ENCODE data around the gene RCAN2. TPM values are rescaled to one million over a fixed set of nuclear protein-coding genes. Genes with fewer than 3 reads are reported as not detected.

Gene RCAN2
- total and polyA plus RNA-seq, 2 experiments from 2014 or later = 6.0 to 9.3 TPM

DNA sequence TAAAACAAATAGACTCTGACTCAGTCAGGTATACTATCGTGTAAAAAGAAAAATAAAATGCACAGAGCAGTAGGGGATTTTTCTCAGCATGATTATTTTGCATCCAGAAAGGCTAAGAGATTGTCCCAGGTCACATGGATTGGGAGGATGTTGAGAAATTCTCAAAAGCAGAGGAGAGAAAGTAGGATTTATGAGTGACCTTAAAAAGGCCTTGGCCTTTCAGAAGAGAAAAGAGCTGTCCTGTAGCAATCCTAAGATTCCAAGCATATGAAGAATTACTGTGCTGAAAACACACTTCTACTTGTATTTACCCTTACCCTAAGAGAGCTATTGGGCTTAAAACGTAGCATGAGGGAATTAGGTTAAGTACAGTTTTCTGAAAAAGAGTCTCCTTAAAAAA is 170.7 kb downstream of the RCAN2 start:
- no peak overlapping the region for H3K4me3 ChIP-seq
- no peaks in the 10 kb centered on the region for H3K79me2 ChIP-seq (replicated peaks; ENCODE audit: insufficient read depth)
- no peak overlapping the region for H3K4me2 ChIP-seq
- TF ChIP-seq JUNB (IDR thresholded peaks at IDR 0.05; ENCODE audit: unreplicated experiment) = no peak
- TF ChIP-seq STAT1 (IDR thresholded peaks at IDR 0.05; ENCODE audit: unreplicated experiment) = no peak
- TF ChIP-seq, protein P1, sequence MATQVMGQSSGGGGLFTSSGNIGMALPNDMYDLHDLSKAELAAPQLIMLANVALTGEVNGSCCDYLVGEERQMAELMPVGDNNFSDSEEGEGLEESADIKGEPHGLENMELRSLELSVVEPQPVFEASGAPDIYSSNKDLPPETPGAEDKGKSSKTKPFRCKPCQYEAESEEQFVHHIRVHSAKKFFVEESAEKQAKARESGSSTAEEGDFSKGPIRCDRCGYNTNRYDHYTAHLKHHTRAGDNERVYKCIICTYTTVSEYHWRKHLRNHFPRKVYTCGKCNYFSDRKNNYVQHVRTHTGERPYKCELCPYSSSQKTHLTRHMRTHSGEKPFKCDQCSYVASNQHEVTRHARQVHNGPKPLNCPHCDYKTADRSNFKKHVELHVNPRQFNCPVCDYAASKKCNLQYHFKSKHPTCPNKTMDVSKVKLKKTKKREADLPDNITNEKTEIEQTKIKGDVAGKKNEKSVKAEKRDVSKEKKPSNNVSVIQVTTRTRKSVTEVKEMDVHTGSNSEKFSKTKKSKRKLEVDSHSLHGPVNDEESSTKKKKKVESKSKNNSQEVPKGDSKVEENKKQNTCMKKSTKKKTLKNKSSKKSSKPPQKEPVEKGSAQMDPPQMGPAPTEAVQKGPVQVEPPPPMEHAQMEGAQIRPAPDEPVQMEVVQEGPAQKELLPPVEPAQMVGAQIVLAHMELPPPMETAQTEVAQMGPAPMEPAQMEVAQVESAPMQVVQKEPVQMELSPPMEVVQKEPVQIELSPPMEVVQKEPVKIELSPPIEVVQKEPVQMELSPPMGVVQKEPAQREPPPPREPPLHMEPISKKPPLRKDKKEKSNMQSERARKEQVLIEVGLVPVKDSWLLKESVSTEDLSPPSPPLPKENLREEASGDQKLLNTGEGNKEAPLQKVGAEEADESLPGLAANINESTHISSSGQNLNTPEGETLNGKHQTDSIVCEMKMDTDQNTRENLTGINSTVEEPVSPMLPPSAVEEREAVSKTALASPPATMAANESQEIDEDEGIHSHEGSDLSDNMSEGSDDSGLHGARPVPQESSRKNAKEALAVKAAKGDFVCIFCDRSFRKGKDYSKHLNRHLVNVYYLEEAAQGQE (IDR thresholded peaks at IDR 0.05; ENCODE audit: unreplicated experiment) = no peak
- TF ChIP-seq ETS1 (IDR thresholded peaks at IDR 0.05) = no peak
- TF ChIP-seq CTCF (conservative IDR thresholded peaks at IDR 0.05; ENCODE audit: low read depth in 2 of 2) = no peak
- no peak for DNase-seq (ENCODE audit: low spot score)
- no peaks in the 10 kb centered on the region for H4K20me1 ChIP-seq (replicated peaks; ENCODE audit: insufficient read depth)
- no peaks in the 10 kb centered on the region; the same call in 1 of the 2 replicates for H3K9me2 ChIP-seq (ENCODE audit: insufficient read depth)
- Mint-ChIP-seq H3K4me3 (no peak overlapping the region), H3K27ac (no peak overlapping the region), H3K4me1 (peaks cover 7% of the 10 kb centered on the region), H3K36me3 (ENCODE audit: low read depth) (no peaks in the 10 kb centered on the region), H3K9me3 (no peaks in the 10 kb centered on the region), H3K27me3 (ENCODE audit: insufficient read depth, low read depth, poor library complexity) (no peaks in the 10 kb centered on the region)
- no peak for ATAC-seq
- no peak overlapping the region for H3K27ac ChIP-seq (ENCODE audit: low read depth)
- no peaks in the 10 kb centered on the region for H3F3A ChIP-seq (replicated peaks; ENCODE audit: low read depth)
- H3K27me3 ChIP-seq (ENCODE audit: insufficient read depth) = no peaks in the 10 kb centered on the region
- H3K4me1 ChIP-seq (ENCODE audit: insufficient read depth) = peaks cover 4% of the 10 kb centered on the region; the same call in 1 of the 2 replicates
- no peaks in the 10 kb centered on the region for H3K36me3 ChIP-seq (ENCODE audit: insufficient read depth)
- no peak overlapping the region for H2AFZ ChIP-seq

GRCh38 chr6:46315589-46315988 is 175.7 kb downstream of the RCAN2 start:
- no peaks in the 10 kb centered on the region; the same call in 1 of the 2 replicates for H3K9me2 ChIP-seq (ENCODE audit: insufficient read depth)
- no peaks in the 10 kb centered on the region for H3K36me3 ChIP-seq (ENCODE audit: insufficient read depth)
- H4K20me1 ChIP-seq (replicated peaks; ENCODE audit: insufficient read depth) = no peaks in the 10 kb centered on the region
- Mint-ChIP-seq H3K4me1 (peaks cover 7% of the 10 kb centered on the region), H3K4me3 (no peak overlapping the region), H3K27ac (no peak overlapping the region; the same call in 1 of the 2 replicates), H3K27me3 (ENCODE audit: insufficient read depth, low read depth, poor library complexity) (no peaks in the 10 kb centered on the region), H3K9me3 (no peaks in the 10 kb centered on the region), H3K36me3 (ENCODE audit: low read depth) (no peaks in the 10 kb centered on the region)
- no peaks in the 10 kb centered on the region for H3F3A ChIP-seq (replicated peaks; ENCODE audit: low read depth)
- no peaks in the 10 kb centered on the region for H3K27me3 ChIP-seq (ENCODE audit: insufficient read depth)
- no peaks in the 10 kb centered on the region for H3K79me2 ChIP-seq (replicated peaks; ENCODE audit: insufficient read depth)
- no peak overlapping the region for H3K4me2 ChIP-seq
- H3K4me3 ChIP-seq = no peak overlapping the region
- H2AFZ ChIP-seq = no peak overlapping the region
- ATAC-seq = no peak
- DNase-seq (ENCODE audit: low spot score) = no peak
- H3K27ac ChIP-seq (ENCODE audit: low read depth) = no peak overlapping the region
- no peaks in the 10 kb centered on the region for H3K4me1 ChIP-seq (ENCODE audit: insufficient read depth)
- TF ChIP-seq CTCF (conservative IDR thresholded peaks at IDR 0.05; ENCODE audit: low read depth in 2 of 2) (no peak), EZH2phosphoT487 (IDR thresholded peaks at IDR 0.05; ENCODE audit: unreplicated experiment) (no peak), EZH2 (IDR thresholded peaks at IDR 0.05; ENCODE audit: low read depth, unreplicated experiment) (no peak), CREB1 (CRISPR knock-in tag; IDR thresholded peaks at IDR 0.05; ENCODE audit: low read depth) (no peak), JUNB (IDR thresholded peaks at IDR 0.05; ENCODE audit: unreplicated experiment) (no peak), STAT1 (IDR thresholded peaks at IDR 0.05; ENCODE audit: unreplicated experiment) (no peak)
